ENCODE results near the gene TNFAIP8L1.

The TNFAIP8L1 gene

GRCh38 chr19:4704317-4704673, 65.0 kb downstream of the TNFAIP8L1 start:
- no peak for DNase-seq (ENCODE audit: low spot score)
- TF ChIP-seq CTCF (IDR thresholded peaks at IDR 0.05; ENCODE audit: borderline replicate concordance, control extremely low read depth, extremely low read depth, insufficient read depth, missing control alignments) = no peak
- in situ Hi-C loops (cut with MboI; ENCODE audit: low sequenced_read_pairs, unreplicated experiment) = no loop called here

All from GM13976 (cell line).